Measurements from ENCODE around the gene POU2AF1. TPM values are rescaled to one million over a fixed set of nuclear protein-coding genes. Genes with fewer than 3 reads are reported as not detected.

Gene POU2AF1
- total RNA-seq, 3 donors from 2014 or later (not counting 1 experiment from before 2014, with no cell fraction given) = 0.82 to 16.8 (median 1.1) TPM

DNA sequence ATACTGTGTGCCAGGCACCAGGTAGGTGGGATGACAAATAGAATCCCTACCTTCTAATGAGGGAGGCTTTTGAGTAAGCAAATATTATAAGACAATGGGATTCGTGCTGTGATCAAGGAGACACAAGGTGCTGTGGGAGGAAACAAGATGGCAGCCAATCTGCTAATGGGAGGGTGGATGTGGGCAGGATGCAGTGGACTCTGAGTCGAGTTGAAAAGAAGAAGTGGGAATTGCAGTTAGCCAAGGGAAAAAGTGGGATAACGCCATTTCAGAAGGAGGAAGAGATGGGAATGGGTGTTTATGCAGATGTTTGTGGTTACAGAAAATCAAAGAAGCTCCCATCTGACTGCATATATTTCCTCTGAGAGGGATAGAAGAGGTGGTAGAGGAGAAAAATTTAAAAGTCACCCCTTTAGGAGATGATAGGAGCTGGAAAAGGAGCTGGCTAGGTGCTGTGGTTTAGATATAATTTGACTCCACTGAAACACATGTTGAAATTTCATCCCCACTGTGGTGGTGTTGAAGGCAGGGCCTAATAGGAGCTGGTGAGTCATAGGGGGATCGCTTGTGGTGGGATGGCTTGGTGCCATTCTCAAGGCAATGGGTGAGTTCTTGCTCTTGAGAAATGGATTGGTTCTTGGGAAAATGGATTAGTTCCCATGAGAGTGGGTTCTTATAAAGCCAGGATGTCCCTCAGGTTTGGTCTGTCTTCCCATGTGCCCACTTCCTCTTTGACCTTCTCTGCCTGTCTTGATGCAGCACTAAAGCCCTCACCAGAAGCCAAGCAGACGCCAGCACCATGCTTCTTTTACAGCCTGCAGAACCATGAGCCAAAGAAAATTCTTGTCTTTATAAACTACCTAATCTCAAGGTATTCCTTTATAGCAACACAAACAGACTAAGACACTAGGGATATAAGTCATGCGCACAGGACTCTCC lies 30.0 kb upstream of the POU2AF1 start:
- intact Hi-C loops (cut with micrococcal nuclease) = no loop called here
- Mint-ChIP-seq H3K9me3 (no peaks in the 10 kb centered on the region), H3K27me3 (ENCODE audit: low read depth in 2 of 2) (peaks cover 0 to 6% of the 10 kb centered on the region in 2 donors), H3K27ac (no peak overlapping the region), H3K4me3 (no peak overlapping the region), H3K36me3 (no peaks in the 10 kb centered on the region), H3K4me1 (peaks cover 0 to under 1% of the 10 kb centered on the region in 2 donors)
- 71% methylated on average over 6 of the region's 6 CpGs for WGBS (ENCODE audit: insufficient coverage)
- no peak overlapping the region for H3K27ac ChIP-seq (ENCODE audit: low read length)
- DNase-seq = no peak
- H3K4me1 ChIP-seq (ENCODE audit: control insufficient read depth, insufficient read depth, low read length) = peaks cover under 1% of the 10 kb centered on the region
- TF ChIP-seq, protein P1, sequence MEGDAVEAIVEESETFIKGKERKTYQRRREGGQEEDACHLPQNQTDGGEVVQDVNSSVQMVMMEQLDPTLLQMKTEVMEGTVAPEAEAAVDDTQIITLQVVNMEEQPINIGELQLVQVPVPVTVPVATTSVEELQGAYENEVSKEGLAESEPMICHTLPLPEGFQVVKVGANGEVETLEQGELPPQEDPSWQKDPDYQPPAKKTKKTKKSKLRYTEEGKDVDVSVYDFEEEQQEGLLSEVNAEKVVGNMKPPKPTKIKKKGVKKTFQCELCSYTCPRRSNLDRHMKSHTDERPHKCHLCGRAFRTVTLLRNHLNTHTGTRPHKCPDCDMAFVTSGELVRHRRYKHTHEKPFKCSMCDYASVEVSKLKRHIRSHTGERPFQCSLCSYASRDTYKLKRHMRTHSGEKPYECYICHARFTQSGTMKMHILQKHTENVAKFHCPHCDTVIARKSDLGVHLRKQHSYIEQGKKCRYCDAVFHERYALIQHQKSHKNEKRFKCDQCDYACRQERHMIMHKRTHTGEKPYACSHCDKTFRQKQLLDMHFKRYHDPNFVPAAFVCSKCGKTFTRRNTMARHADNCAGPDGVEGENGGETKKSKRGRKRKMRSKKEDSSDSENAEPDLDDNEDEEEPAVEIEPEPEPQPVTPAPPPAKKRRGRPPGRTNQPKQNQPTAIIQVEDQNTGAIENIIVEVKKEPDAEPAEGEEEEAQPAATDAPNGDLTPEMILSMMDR (IDR thresholded peaks at IDR 0.05) = no peak
- H3K27me3 ChIP-seq (ENCODE audit: control insufficient read depth, insufficient read depth, low read length) = no peaks in the 10 kb centered on the region
- ATAC-seq = no peak
- no peaks in the 10 kb centered on the region for H3K9me3 ChIP-seq (ENCODE audit: control insufficient read depth, insufficient read depth, low read length)
- H3K36me3 ChIP-seq (ENCODE audit: control insufficient read depth, insufficient read depth, low read length) = no peaks in the 10 kb centered on the region
- H3K4me3 ChIP-seq (ENCODE audit: low read length) = no peak overlapping the region

DNA sequence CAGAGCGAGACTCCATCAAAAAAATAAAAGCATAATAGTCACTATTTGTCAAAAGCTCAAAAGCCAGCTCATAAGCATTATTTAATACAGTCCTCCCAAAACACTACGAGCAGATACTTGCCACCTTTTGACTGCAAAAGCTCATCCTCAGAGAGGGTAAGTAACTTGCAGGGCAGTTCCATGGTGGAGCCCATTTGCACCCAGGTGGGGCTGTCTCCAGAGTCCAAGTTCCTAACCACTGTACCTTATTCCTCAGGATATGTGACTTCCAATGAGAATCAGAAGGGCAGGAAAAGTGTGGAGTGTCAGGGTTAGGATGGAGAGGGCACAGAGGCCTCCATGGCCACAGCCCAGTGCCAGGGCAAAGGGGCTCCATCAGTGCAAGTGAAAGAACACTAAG lies 28.6 kb upstream of the POU2AF1 start:
- Mint-ChIP-seq H3K27me3 (ENCODE audit: low read depth in 2 of 2) (peaks cover 0 to 6% of the 10 kb centered on the region in 2 donors), H3K9me3 (no peaks in the 10 kb centered on the region), H3K4me1 (no peaks in the 10 kb centered on the region), H3K27ac (no peak overlapping the region), H3K4me3 (no peak overlapping the region), H3K36me3 (no peaks in the 10 kb centered on the region)
- ATAC-seq = no peak
- DNase-seq = no peak
- H3K27me3 ChIP-seq (ENCODE audit: control insufficient read depth, insufficient read depth, low read length) = no peaks in the 10 kb centered on the region
- 93% methylated on average over 2 of the region's 2 CpGs for WGBS (ENCODE audit: insufficient coverage)
- intact Hi-C loops (cut with micrococcal nuclease) = no loop called here
- H3K4me1 ChIP-seq (ENCODE audit: control insufficient read depth, insufficient read depth, low read length) = no peaks in the 10 kb centered on the region
- no peaks in the 10 kb centered on the region for H3K36me3 ChIP-seq (ENCODE audit: control insufficient read depth, insufficient read depth, low read length)
- no peak overlapping the region for H3K27ac ChIP-seq (ENCODE audit: low read length)
- TF ChIP-seq, protein P1 (IDR thresholded peaks at IDR 0.05) = no peak
- H3K9me3 ChIP-seq (ENCODE audit: control insufficient read depth, insufficient read depth, low read length) = no peaks in the 10 kb centered on the region
- no peak overlapping the region for H3K4me3 ChIP-seq (ENCODE audit: low read length)

DNA sequence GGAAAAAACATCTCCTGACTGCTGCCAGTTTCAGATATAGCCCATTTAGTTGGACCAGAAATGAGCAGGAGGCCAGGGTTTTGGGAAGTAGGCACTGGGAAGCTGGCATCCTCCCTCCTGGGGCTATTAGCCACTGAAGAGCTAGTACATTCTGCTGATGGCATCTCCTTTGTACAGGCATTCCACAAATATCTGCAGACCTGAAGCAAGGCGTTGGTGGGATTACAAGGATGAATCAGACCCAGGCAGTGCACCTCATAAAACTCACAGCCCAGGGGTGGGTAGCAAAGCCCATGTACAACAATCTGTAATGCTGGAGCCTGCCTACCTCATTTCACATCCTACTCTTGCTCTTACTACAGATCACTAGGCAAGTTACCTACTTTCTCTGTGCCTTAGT lies 27.5 kb upstream of the POU2AF1 start:
- peaks cover 0 to 6% of the 10 kb centered on the region in 2 donors for H3K27me3 Mint-ChIP-seq (ENCODE audit: low read depth in 2 of 2)
- no peak overlapping the region for H3K4me3 Mint-ChIP-seq
- ATAC-seq (no peak), DNase-seq (no peak)
- H3K9me3 Mint-ChIP-seq = no peaks in the 10 kb centered on the region
- TF ChIP-seq, protein P1 (IDR thresholded peaks at IDR 0.05) = no peak
- Histone ChIP-seq H3K4me1 (ENCODE audit: control insufficient read depth, insufficient read depth, low read length) (no peaks in the 10 kb centered on the region), H3K4me3 (ENCODE audit: low read length) (no peak overlapping the region), H3K27ac (ENCODE audit: low read length) (no peak overlapping the region), H3K36me3 (ENCODE audit: control insufficient read depth, insufficient read depth, low read length) (no peaks in the 10 kb centered on the region), H3K9me3 (ENCODE audit: control insufficient read depth, insufficient read depth, low read length) (no peaks in the 10 kb centered on the region), H3K27me3 (ENCODE audit: control insufficient read depth, insufficient read depth, low read length) (no peaks in the 10 kb centered on the region)
- intact Hi-C loops (cut with micrococcal nuclease) = no loop called here
- no peaks in the 10 kb centered on the region for H3K4me1 Mint-ChIP-seq
- 88% methylated on average over 1 of the region's 1 CpG for WGBS (ENCODE audit: insufficient coverage)
- H3K36me3 Mint-ChIP-seq = no peaks in the 10 kb centered on the region
- H3K27ac Mint-ChIP-seq = no peak overlapping the region
